GM18508 (cell line): ENCODE results near the gene SLC25A30.
"Not testable (repeated sequence)": the region's sequence is repeated elsewhere in the genome, so short reads cannot be mapped to it uniquely, and the experiment has no call there.

Experiments used
- ATAC-seq: cut with Tn5 transposase; IDR thresholded peaks from one replicate; pipeline ENCODE4 v1.9.1; 2021; ENCODE audit warnings: moderate number of reproducible peaks; ENCODE audit not compliant: insufficient read depth, unreplicated experiment

The SLC25A30 gene

GRCh38 chr13:45370922-45371406 lies 47.2 kb downstream of the SLC25A30 start:
- no peak for ATAC-seq

- ATAC-seq = no peak
Measured at GRCh38 chr13:45369116-45369515, 49.1 kb downstream of the SLC25A30 start.

- ATAC-seq = no peak
Measured at GRCh38 chr13:45368571-45368970, 49.6 kb downstream of the SLC25A30 start.

- ATAC-seq = no peak
Measured at GRCh38 chr13:45368005-45368404, 50.2 kb downstream of the SLC25A30 start.

- ATAC-seq = peak; percentile 90
Measured at GRCh38 chr13:45367358-45367757, 50.8 kb downstream of the SLC25A30 start.

- ATAC-seq = no peak
Measured at GRCh38 chr13:45365558-45365885, 52.7 kb downstream of the SLC25A30 start.

GRCh38 chr13:45364876-45365557 lies 53.2 kb downstream of the SLC25A30 start:
- ATAC-seq = no peak

- ATAC-seq = no peak
Measured at GRCh38 chr13:45362939-45363338, 55.2 kb downstream of the SLC25A30 start.

GRCh38 chr13:45361596-45362206 lies 56.5 kb downstream of the SLC25A30 start:
- no peak for ATAC-seq

- no peak for ATAC-seq
Measured at GRCh38 chr13:45356966-45357672, 61.1 kb downstream of the SLC25A30 start.

- no peak for ATAC-seq
Measured at GRCh38 chr13:45353895-45354294, 64.3 kb downstream of the SLC25A30 start.

- no peak for ATAC-seq
Measured at GRCh38 chr13:45352031-45352430, 66.1 kb downstream of the SLC25A30 start.

- ATAC-seq = no peak
Measured at GRCh38 chr13:45350152-45350551, 68.0 kb downstream of the SLC25A30 start.

GRCh38 chr13:45349438-45349837 lies 68.7 kb downstream of the SLC25A30 start:
- ATAC-seq = no peak

GRCh38 chr13:45344064-45344463 lies 74.1 kb downstream of the SLC25A30 start:
- not testable (repeated sequence) for ATAC-seq
